SK-N-SH treated with all-trans-retinoic acid at 6 μM for 48 hours (cell line): ENCODE measurements around the gene AAMDC.
"Not testable (repeated sequence)": the region's sequence is repeated elsewhere in the genome, so short reads cannot be mapped to it uniquely, and the experiment has no call there.

Experiments used
- ATAC-seq: fragments of 200-7000 bp; cut with Tn5 transposase; 3 replicates; pipeline ENCODE4 v1.9.1; 2020; ENCODE audit warnings: mild to moderate bottlenecking, moderate library complexity
- BACH2 ChIP-seq: fragments of 250-450 bp; sonication (Bioruptor Pico); IDR thresholded peaks from 2 replicates; pipeline ENCODE4 v1.9.0; 2021; ENCODE audit warnings: mild to moderate bottlenecking, borderline replicate concordance
- CREB5 ChIP-seq: fragments of 250-450 bp; sonication (Bioruptor Pico); IDR thresholded peaks from 2 replicates; pipeline ENCODE4 v1.5.1; 2020; ENCODE audit warnings: low read depth, mild to moderate bottlenecking, moderate library complexity
- CSDC2 ChIP-seq: fragments of 250-450 bp; sonication (Bioruptor Pico); IDR thresholded peaks from 2 replicates; pipeline ENCODE4 v1.5.0; 2020; ENCODE audit warnings: mild to moderate bottlenecking, moderate library complexity
- CSRNP3 ChIP-seq: fragments of 250-450 bp; sonication (Bioruptor Pico); IDR thresholded peaks from 2 replicates; pipeline ENCODE4 v1.5.1; 2021; ENCODE audit warnings: mild to moderate bottlenecking, moderate library complexity
- ESRRG ChIP-seq: fragments of 250-450 bp; sonication (Bioruptor Pico); IDR thresholded peaks from 2 replicates; pipeline ENCODE4 v1.6.1; 2021; ENCODE audit warnings: mild to moderate bottlenecking
- ISL1 ChIP-seq: fragments of 250-450 bp; sonication (Bioruptor Pico); IDR thresholded peaks from 2 replicates; pipeline ENCODE4 v2.1.2; 2022; ENCODE audit warnings: mild to moderate bottlenecking, moderate library complexity
- PPARA ChIP-seq: fragments of 250-450 bp; sonication (Bioruptor Pico); IDR thresholded peaks from 2 replicates; pipeline ENCODE4 v1.5.0; 2020; ENCODE audit warnings: mild to moderate bottlenecking, borderline replicate concordance
- RARB ChIP-seq: fragments of 250-450 bp; sonication (Bioruptor Pico); IDR thresholded peaks from 2 replicates; pipeline ENCODE4 v1.8.0; 2021; ENCODE audit warnings: mild to moderate bottlenecking, moderate library complexity
- TCF4 ChIP-seq: fragments of 250-450 bp; sonication (Bioruptor Pico); IDR thresholded peaks from 2 replicates; pipeline ENCODE4 v1.8.0; 2021; ENCODE audit warnings: mild to moderate bottlenecking, moderate library complexity, borderline replicate concordance
- TOX ChIP-seq: fragments of 250-450 bp; sonication (Bioruptor Pico); IDR thresholded peaks from 2 replicates; pipeline ENCODE4 v1.8.0; 2021; ENCODE audit warnings: mild to moderate bottlenecking, moderate library complexity, borderline replicate concordance
- ZFP30 ChIP-seq: fragments of 450-650 bp; formaldehyde crosslinking; IDR thresholded peaks from 2 replicates; pipeline ENCODE4 v1.5.0; 2022; ENCODE audit warnings: mild to moderate bottlenecking, moderate library complexity
- ZNF8 ChIP-seq: fragments of 450-650 bp; formaldehyde crosslinking; IDR thresholded peaks from 2 replicates; pipeline ENCODE4 v1.5.0; 2020; ENCODE audit warnings: mild to moderate bottlenecking, moderate library complexity
- TF ChIP-seq, protein P1 (sequence below): fragments of 250-450 bp; sonication (Bioruptor Pico); IDR thresholded peaks from 2 replicates; pipeline ENCODE4 v1.8.0; 2020; ENCODE audit warnings: mild to moderate bottlenecking, moderate library complexity, borderline replicate concordance
- TF ChIP-seq, protein P2 (sequence below): fragments of 250-450 bp; sonication (Bioruptor Pico); IDR thresholded peaks from 2 replicates; pipeline ENCODE4 v1.5.0; 2020; ENCODE audit warnings: mild to moderate bottlenecking, moderate library complexity
- TF ChIP-seq, protein P3 (sequence below): fragments of 250-450 bp; sonication (Bioruptor Pico); IDR thresholded peaks from 2 replicates; pipeline ENCODE4 v1.8.0; 2021; ENCODE audit warnings: low read depth, mild to moderate bottlenecking, moderate library complexity, borderline replicate concordance

Gene AAMDC

DNA sequence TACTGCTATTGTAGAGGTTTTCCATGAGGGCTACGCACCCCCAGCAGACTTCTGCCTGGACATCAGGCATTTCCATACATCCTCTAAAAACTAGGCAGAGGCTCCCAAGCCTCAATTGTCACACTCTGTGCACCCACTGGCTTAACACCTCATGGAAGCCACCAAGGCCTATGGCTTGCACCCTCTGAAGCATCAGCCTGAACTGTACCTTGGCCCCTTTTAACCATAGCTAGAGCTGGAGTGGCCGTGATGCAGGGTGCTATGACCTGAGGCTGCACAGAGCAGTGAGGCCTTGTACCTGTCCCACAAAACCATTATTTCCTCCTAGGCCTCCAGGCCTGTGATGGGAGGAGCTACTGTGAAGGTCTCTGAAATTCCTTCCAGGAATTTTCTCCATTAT lies 33.9 kb downstream of the AAMDC start:
- no peak for ATAC-seq
- TF ChIP-seq, protein P1, sequence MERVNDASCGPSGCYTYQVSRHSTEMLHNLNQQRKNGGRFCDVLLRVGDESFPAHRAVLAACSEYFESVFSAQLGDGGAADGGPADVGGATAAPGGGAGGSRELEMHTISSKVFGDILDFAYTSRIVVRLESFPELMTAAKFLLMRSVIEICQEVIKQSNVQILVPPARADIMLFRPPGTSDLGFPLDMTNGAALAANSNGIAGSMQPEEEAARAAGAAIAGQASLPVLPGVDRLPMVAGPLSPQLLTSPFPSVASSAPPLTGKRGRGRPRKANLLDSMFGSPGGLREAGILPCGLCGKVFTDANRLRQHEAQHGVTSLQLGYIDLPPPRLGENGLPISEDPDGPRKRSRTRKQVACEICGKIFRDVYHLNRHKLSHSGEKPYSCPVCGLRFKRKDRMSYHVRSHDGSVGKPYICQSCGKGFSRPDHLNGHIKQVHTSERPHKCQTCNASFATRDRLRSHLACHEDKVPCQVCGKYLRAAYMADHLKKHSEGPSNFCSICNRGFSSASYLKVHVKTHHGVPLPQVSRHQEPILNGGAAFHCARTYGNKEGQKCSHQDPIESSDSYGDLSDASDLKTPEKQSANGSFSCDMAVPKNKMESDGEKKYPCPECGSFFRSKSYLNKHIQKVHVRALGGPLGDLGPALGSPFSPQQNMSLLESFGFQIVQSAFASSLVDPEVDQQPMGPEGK (CRISPR knock-in tag), result no peak
- TF ChIP-seq ZNF8 (CRISPR knock-in tag) (no peak), RARB (CRISPR knock-in tag) (no peak), CSRNP3 (CRISPR knock-in tag) (no peak)

- ATAC-seq, result not testable (repeated sequence)
Observed at GRCh38 chr11:77857906-77858457, 37.0 kb downstream of the AAMDC start.

GRCh38 chr11:77861444-77861843 lies 40.5 kb downstream of the AAMDC start:
- not testable (repeated sequence) for ATAC-seq

DNA sequence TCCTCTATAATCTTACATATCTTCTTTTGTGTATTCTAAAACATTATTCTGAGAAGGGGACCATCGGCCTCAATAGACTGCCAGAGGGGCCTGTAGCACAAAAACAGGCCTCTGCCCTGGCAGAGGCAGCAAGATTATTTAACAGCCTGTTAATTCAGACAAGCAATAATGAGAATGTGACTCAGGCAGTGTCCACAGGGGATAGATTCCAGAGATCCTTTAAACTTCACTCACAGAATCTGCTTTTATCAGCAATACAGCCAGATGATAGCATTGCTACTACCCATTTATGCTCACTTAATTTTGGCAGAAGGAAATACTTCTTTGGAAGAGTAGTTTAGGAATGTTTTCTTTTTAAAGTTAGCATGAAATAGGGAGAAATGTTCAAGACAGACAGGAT lies 44.9 kb downstream of the AAMDC start:
- TF ChIP-seq, protein P2, sequence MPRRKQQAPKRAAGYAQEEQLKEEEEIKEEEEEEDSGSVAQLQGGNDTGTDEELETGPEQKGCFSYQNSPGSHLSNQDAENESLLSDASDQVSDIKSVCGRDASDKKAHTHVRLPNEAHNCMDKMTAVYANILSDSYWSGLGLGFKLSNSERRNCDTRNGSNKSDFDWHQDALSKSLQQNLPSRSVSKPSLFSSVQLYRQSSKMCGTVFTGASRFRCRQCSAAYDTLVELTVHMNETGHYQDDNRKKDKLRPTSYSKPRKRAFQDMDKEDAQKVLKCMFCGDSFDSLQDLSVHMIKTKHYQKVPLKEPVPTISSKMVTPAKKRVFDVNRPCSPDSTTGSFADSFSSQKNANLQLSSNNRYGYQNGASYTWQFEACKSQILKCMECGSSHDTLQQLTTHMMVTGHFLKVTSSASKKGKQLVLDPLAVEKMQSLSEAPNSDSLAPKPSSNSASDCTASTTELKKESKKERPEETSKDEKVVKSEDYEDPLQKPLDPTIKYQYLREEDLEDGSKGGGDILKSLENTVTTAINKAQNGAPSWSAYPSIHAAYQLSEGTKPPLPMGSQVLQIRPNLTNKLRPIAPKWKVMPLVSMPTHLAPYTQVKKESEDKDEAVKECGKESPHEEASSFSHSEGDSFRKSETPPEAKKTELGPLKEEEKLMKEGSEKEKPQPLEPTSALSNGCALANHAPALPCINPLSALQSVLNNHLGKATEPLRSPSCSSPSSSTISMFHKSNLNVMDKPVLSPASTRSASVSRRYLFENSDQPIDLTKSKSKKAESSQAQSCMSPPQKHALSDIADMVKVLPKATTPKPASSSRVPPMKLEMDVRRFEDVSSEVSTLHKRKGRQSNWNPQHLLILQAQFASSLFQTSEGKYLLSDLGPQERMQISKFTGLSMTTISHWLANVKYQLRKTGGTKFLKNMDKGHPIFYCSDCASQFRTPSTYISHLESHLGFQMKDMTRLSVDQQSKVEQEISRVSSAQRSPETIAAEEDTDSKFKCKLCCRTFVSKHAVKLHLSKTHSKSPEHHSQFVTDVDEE (CRISPR knock-in tag), result 0 out of 2 replicates have a peak, but pooled peaks have one; percentile 45
- TF ChIP-seq ZFP30 (CRISPR knock-in tag) (no peak), TCF4 (CRISPR knock-in tag) (0 out of 2 replicates have a peak, but pooled peaks have one; percentile 38), ISL1 (CRISPR knock-in tag) (peak; percentile 81)
- peak; percentile 64 for ATAC-seq

DNA sequence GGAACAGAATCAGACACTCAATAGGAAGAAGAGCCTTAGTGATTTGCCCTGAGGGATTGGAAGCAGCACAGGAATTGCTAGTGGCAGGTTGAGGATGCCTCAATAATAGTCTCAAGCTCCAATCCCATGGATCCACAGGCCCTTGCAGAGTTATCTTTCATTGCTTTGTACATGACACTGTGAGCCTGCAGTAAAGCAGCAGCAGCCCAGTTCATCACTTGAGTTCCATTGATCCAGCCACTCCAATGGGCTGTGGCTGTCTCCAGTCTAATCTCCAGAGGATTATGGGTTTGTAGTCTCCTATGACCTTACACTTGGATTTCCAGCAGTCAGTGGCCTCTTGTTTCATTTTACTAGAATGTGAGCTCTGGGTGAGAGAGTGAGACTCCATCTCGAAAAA lies 45.4 kb downstream of the AAMDC start:
- TF ChIP-seq ISL1 (CRISPR knock-in tag) (no peak), ZFP30 (CRISPR knock-in tag) (no peak), TOX (no peak), ZNF8 (CRISPR knock-in tag) (no peak), ESRRG (CRISPR knock-in tag) (no peak)
- TF ChIP-seq, protein P2 (CRISPR knock-in tag), result no peak
- ATAC-seq, result peak; percentile 40

DNA sequence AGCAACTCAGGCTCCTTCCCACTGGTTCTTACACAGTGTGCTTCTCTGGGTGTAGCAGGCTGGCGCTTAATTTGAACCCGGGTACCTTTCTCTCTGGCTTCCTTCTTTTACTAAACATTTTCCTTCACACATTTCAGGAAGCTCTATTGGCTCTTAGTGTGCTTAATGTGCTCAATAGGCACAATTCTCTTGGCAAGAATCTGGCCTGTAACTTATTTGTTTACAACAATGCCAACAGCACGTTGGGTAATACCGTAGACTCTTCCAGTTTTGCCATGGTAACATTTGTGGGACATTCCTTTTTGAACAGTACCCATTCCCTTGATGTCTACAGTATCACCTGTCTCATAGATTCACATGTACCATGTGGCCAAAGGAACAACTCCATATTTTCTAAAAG lies 47.8 kb downstream of the AAMDC start:
- no peak for ATAC-seq
- TF ChIP-seq, protein P2 (CRISPR knock-in tag), result no peak
- TF ChIP-seq BACH2 (no peak), CSDC2 (CRISPR knock-in tag) (no peak), PPARA (CRISPR knock-in tag) (no peak), ZFP30 (CRISPR knock-in tag) (no peak), CREB5 (CRISPR knock-in tag) (no peak)
- TF ChIP-seq, protein P3, sequence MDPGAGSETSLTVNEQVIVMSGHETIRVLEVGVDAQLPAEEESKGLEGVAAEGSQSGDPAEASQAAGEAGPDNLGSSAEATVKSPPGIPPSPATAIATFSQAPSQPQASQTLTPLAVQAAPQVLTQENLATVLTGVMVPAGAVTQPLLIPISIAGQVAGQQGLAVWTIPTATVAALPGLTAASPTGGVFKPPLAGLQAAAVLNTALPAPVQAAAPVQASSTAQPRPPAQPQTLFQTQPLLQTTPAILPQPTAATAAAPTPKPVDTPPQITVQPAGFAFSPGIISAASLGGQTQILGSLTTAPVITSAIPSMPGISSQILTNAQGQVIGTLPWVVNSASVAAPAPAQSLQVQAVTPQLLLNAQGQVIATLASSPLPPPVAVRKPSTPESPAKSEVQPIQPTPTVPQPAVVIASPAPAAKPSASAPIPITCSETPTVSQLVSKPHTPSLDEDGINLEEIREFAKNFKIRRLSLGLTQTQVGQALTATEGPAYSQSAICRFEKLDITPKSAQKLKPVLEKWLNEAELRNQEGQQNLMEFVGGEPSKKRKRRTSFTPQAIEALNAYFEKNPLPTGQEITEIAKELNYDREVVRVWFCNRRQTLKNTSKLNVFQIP, result no peak
